Mammary epithelial cell (primary cell): Measurements from ENCODE around the gene TMEM182.

ENCODE experiments used
- CTCF ChIP-seq, 2 donors: IDR thresholded peaks in 1 of 2; conservative IDR thresholded peaks in 1 of 2; 2 replicates each; pipeline ENCODE4 v1.5.1; 2011 to 2012; ENCODE audit warnings: inconsistent platforms in 2 of 2, low read length in 2 of 2, mild to moderate bottlenecking in 2 of 2, control low read depth in 1 of 2, low read depth in 1 of 2; ENCODE audit not compliant: insufficient read depth in 1 of 2; ENCODE audit errors: extremely low read depth in 1 of 2
- EZH2 ChIP-seq: IDR thresholded peaks from 2 replicates; pipeline ENCODE4 v1.6.1; 2012; ENCODE audit warnings: low read length, inconsistent platforms, borderline replicate concordance

GRCh38 chr2:102743259-102743658 lies 18.6 kb upstream of the TMEM182 start:
- no peak for TF ChIP-seq CTCF (conservative IDR thresholded peaks at IDR 0.05 in 1 of 2, IDR thresholded peaks at IDR 0.05 in 1 of 2; ENCODE audit: extremely low read depth in 1 of 2, insufficient read depth in 1 of 2, low read depth in 1 of 2, low read length in 2 of 2)
- no peak for TF ChIP-seq EZH2
